Calu3 (cell line): ENCODE measurements around the gene HDAC2. TPM values are rescaled to one million over a fixed set of nuclear protein-coding genes. Genes with fewer than 3 reads are reported as not detected.

Source experiments
- BruUV-seq: library from RNA; stranded (reverse); fragments of 400-500 nt; replicated peaks from 2 replicates; lab custom pipeline; 2021; lab: Mats Ljungman, UMichigan
- CTCF ChIA-PET: fragments of 300-600 bp; sonication (Branson Sonifier 250); formaldehyde crosslinking; loops from one replicate; lab custom pipeline; 2022; ENCODE audit warnings: antibody characterized with exemption; lab: Charles Lee
- DNase-seq: peaks from one replicate; pipeline ENCODE4 v3.0.0; 2022
- H3K27ac Mint-ChIP-seq: one replicate; pipeline ENCODE4 v1.8.0; 2022; ENCODE audit warnings: mixed read lengths; ENCODE audit not compliant: unreplicated experiment
- H3K27me3 Mint-ChIP-seq: one replicate; pipeline ENCODE4 v1.8.0; 2022; ENCODE audit warnings: mixed read lengths; ENCODE audit not compliant: unreplicated experiment
- H3K36me3 Mint-ChIP-seq: one replicate; pipeline ENCODE4 v1.8.0; 2022; ENCODE audit warnings: mild to moderate bottlenecking, moderate library complexity, mixed read lengths; ENCODE audit not compliant: insufficient read depth, unreplicated experiment
- H3K4me1 Mint-ChIP-seq: one replicate; pipeline ENCODE4 v1.8.0; 2022; ENCODE audit warnings: mild to moderate bottlenecking, low read depth, mixed read lengths; ENCODE audit not compliant: unreplicated experiment
- H3K4me3 Mint-ChIP-seq: one replicate; pipeline ENCODE4 v1.8.0; 2022; ENCODE audit warnings: mild to moderate bottlenecking, low read depth, moderate library complexity, mixed read lengths; ENCODE audit not compliant: unreplicated experiment
- H3K9me3 Mint-ChIP-seq: one replicate; pipeline ENCODE4 v1.8.0; 2022; ENCODE audit warnings: low read depth, mixed read lengths; ENCODE audit not compliant: unreplicated experiment
- CTCF ChIP-seq: fragments of 200-600 bp; IDR thresholded peaks from one replicate; pipeline ENCODE4 v1.8.0; 2022; ENCODE audit warnings: antibody characterized with exemption; ENCODE audit not compliant: unreplicated experiment
- intact Hi-C: fragments of 100-400 bp; cut with micrococcal nuclease; formaldehyde crosslinking; loops from one replicate; pipeline ENCODE4 v1.10.0; 2022; ENCODE audit not compliant: unreplicated experiment
- total RNA-seq: library from RNA; stranded (reverse); gene quantifications from 2 replicates; pipeline ENCODE4 v1.2.3, GENCODE V29; 2022

The HDAC2 gene
- total RNA-seq, 1 experiment from 2014 or later: 176 TPM

- Mint-ChIP-seq H3K27me3 (no peaks in the 10 kb centered on the region), H3K36me3 (no peaks in the 10 kb centered on the region), H3K9me3 (no peaks in the 10 kb centered on the region), H3K27ac (no peak overlapping the region), H3K4me1 (peaks cover 8% of the 10 kb centered on the region), H3K4me3 (no peak overlapping the region)
- no peak for DNase-seq
- CTCF ChIA-PET: no interaction called here
- TF ChIP-seq CTCF: no peak
- BruUV-seq: no TSS peak
- intact Hi-C loops: no loop called here
Observed at GRCh38 chr6:113893866-113894265, 77.1 kb downstream of the HDAC2 start.

DNA sequence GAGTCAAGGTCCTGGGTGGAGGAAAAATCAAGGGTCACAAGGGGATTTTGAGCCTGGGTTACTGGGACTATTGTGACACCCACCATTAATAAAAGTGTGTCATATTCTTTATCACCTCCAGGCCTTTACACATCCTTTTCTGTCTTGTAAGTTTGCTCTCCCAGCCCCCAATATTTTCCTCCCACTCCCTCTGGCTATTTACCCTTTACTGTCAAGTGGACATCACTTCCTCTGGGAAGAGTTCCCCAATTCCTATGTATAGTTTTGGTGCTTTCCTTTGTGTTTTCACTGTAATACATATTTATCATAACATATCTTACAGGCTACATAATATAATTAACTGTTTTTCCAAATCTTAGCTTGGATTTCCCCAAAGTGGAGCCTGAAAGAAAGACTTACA, 77.5 kb downstream of the HDAC2 start:
- CTCF ChIA-PET: no interaction called here
- H3K9me3 Mint-ChIP-seq: no peaks in the 10 kb centered on the region
- no peak overlapping the region for H3K27ac Mint-ChIP-seq
- peaks cover 11% of the 10 kb centered on the region for H3K4me1 Mint-ChIP-seq
- H3K36me3 Mint-ChIP-seq: no peaks in the 10 kb centered on the region
- no peak for TF ChIP-seq CTCF
- BruUV-seq: no TSS peak
- no peaks in the 10 kb centered on the region for H3K27me3 Mint-ChIP-seq
- intact Hi-C loops: no loop called here
- DNase-seq: no peak
- no peak overlapping the region for H3K4me3 Mint-ChIP-seq

DNA sequence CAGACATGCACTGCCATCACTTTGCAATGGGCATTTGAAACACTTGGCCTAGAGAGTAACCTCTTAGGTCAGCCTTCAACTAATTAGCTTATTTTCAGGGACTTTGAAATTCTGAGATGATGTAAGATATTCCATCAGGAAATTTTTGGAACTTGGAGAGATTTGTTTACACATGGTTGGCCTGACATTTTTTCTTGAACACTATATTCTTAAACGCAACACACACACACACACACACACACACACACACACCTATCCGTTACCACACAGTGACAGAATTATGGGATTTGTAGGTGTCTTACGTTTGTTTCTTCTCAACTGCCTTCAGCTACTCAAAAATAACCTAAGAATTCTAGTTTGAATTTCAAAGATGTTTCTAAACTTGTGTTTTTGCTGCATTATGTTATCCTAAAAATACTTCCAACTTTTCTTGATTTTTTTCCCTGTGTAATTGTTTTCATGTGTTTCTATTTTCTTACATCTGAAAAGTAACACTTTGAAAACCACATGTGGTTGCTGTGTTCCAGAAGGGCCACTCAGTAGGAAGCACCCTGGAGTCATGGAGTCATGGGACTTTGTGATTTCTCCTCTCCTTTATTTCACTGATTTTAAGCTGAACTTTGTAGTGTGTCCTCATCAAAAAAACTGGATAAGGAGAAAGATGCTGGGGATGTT, 81.9 kb downstream of the HDAC2 start:
- no peak for TF ChIP-seq CTCF
- H3K4me3 Mint-ChIP-seq: no peak overlapping the region
- H3K27ac Mint-ChIP-seq: no peak overlapping the region
- intact Hi-C loops: no loop called here
- H3K4me1 Mint-ChIP-seq: peaks cover 10% of the 10 kb centered on the region
- no TSS peak for BruUV-seq
- H3K36me3 Mint-ChIP-seq: no peaks in the 10 kb centered on the region
- DNase-seq: no peak
- CTCF ChIA-PET: interaction anchor here (1.3 to 1.5 kb wide), 2 partner anchors 10 to 20 kb away, joined by 4 to 6 read pairs; no protein-coding TSS in a partner anchor
- H3K27me3 Mint-ChIP-seq: no peaks in the 10 kb centered on the region
- H3K9me3 Mint-ChIP-seq: no peaks in the 10 kb centered on the region

DNA sequence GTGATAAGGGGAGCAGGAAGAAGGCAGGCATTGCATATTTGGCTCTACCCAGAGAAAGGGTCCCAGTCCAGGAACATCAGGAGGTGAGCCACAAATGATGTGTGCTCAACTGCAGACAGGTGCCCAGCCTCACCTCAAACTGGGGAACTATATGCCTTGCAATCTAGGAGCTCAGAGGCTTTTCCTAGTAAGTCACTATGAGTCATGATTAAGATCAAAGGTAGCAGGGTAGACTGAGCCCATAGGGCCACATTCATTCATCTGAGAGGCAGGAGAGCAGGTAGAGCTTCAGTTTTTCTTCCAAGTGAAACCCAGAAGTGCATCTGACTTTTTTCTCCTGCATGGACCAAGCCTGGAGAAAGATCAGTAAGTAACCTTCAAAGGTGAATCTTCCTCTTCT, 82.5 kb downstream of the HDAC2 start:
- H3K27ac Mint-ChIP-seq: no peak overlapping the region
- CTCF ChIA-PET: interaction anchor here (1.3 to 1.5 kb wide), 2 partner anchors 9 to 21 kb away, joined by 4 to 6 read pairs; no protein-coding TSS in a partner anchor
- BruUV-seq: no TSS peak
- H3K4me1 Mint-ChIP-seq: peaks cover 10% of the 10 kb centered on the region
- TF ChIP-seq CTCF: no peak
- intact Hi-C loops: no loop called here
- no peak overlapping the region for H3K4me3 Mint-ChIP-seq
- H3K9me3 Mint-ChIP-seq: no peaks in the 10 kb centered on the region
- no peak for DNase-seq
- H3K27me3 Mint-ChIP-seq: no peaks in the 10 kb centered on the region
- H3K36me3 Mint-ChIP-seq: no peaks in the 10 kb centered on the region
